Stimulated activated CD8-positive, alpha-beta memory T cell treated with anti-CD3 and anti-CD28 coated beads, Interleukin-7, amount 100 ng/mL, for 48 hours (primary cell): Measurements from ENCODE around the gene SRP72.
A peak's percentile ranks its signal among the peaks of the same experiment; 100 is the strongest.
"Not testable (repeated sequence)": the region's sequence is repeated elsewhere in the genome, so short reads cannot be mapped to it uniquely, and the experiment has no call there.

Source experiments
- DNase-seq, 2 donors: peaks; one replicate each; pipeline ENCODE4 v3.0.0-alpha.2; 2020; ENCODE audit warnings: low read depth in 1 of 2; ENCODE audit errors: extremely low read depth in 1 of 2

Gene SRP72

GRCh38 chr4:56464581-56464980 lies 2.8 kb upstream of the SRP72 start:
- no peak for DNase-seq

DNA sequence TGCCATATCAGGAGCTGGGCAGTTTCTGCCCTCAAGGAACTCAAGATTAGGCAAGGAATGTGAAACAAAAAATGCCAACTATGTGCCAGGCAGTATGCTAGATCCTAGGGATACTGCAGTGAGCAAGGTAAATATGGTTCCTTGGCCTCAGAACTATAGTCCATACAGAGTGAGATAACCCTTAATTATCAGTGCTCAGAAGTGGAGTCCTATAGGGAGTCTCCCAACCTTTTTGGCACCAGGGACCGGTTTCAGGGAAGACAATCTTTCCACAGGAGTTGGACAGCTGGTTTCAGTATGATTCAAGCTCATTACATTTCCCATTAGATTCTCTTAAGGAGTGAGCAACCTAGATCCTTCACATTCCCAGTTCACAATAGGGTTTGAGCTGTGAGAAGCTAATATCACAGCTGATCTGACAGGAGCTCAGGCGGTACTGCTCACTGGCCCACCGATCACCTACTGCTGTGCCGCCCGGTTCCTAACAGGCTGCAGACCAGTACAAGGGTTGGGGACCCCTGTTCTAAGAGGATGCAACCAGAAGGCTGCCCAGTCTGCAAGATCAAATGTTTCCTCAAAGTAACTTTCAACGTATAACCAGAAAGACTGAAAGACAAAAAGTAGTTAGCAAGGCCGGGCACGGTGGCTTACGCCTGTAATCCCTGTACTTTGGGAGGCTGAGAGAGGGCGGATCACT lies 1.7 kb upstream of the SRP72 start:
- no peak for DNase-seq

DNA sequence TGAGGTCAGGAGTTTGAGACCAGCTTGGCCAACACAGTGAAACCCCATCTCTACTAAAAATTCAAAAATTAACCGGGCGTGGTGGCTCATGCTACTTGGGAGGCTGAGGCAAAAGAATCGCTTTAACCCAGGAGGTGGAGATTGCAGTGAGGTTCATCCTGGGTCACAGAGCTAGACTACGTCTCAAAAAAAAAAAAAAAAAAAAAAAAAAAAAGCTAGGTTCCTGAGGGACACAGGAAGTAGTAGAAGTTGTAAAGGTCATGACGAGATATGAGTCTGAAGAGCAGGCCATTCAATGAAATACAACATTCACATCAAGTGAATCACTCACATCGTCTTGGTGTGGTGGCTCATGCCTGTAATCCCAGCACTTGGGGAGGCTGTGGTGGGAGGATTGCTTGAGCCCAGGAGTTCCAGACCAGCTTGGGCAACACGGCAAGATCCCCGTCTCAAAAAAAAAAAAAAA lies 1.1 kb upstream of the SRP72 start:
- DNase-seq = not testable (repeated sequence)

DNA sequence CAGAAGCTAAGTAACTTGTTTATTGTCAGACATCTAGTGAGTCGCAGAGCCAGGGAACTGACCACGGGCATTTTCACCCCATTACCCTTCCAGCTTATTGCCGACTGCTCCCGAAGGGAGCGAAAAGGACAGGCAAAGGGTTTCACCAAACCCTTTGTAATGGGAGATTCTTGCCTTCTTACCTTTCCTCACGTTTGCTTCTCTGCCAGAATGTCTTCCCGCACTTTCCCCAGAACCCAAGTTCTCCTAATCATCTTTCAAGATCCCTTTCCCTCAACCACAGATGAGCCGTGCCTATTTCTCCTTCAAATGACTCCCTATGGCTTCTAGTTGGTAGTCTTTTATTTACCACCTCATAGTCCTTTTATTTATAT lies 520 bp upstream of the SRP72 start:
- no peak for DNase-seq

DNA sequence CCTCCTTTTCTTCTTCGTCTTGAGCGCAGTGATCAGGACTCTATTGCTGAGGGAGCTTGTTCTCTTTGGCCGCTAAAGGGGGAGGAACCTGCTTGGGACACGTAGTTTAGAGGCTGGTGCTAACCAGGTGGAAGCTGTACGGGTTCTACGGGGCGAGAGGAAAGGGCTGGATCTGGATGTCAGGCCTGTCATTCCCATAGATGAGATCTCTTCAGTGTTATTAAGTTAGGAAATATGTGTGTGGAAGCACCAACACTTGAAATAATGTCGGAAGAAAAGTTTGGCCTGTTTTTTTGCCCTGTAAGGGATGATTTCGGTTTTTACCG lies 643 bp downstream of the SRP72 start:
- DNase-seq = peak in 1 of 2 donors; percentile 30

GRCh38 chr4:56469489-56470210 lies 2.2 kb downstream of the SRP72 start:
- no peak for DNase-seq

DNA sequence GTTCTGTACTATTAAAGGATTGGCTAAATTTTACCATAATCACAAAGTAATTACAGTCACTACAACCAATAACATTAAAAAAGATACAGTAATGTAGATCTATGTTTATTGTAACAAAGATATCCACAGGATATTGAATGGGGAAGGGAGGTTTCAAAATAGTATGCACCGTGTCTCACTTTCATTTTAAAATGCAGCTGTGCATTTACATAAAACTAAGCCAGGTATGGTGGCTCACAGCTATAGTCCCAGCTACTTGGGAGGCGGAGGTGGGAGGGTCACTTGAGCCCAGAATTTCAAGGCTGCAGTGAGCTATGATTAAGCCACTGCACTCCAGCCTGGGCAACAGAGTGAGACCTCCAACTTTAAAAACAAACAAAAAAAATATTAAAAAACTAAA lies 8.5 kb downstream of the SRP72 start:
- no peak for DNase-seq

GRCh38 chr4:56477192-56477702 lies 9.8 kb downstream of the SRP72 start:
- no peak for DNase-seq

GRCh38 chr4:56480691-56481090 lies 13.3 kb downstream of the SRP72 start:
- no peak for DNase-seq

DNA sequence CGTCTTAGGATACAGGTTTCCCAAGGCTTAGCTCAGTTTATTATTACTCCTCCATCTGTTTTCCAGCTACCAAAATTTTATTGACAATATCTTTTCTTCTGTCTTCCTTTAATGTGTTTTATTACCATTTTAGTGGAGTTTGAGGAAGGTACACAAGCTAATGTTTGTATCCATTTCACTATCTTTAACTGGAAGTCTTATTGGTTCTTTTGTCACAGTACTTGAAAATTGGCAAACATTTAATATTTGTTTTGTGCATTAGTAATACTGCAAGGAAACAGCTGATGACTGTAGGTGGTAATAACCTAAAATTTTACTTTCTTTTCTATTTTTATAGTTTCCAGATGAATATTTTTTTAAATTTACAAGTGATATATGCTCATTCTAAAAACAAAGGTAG lies 28.8 kb downstream of the SRP72 start:
- DNase-seq = no peak

DNA sequence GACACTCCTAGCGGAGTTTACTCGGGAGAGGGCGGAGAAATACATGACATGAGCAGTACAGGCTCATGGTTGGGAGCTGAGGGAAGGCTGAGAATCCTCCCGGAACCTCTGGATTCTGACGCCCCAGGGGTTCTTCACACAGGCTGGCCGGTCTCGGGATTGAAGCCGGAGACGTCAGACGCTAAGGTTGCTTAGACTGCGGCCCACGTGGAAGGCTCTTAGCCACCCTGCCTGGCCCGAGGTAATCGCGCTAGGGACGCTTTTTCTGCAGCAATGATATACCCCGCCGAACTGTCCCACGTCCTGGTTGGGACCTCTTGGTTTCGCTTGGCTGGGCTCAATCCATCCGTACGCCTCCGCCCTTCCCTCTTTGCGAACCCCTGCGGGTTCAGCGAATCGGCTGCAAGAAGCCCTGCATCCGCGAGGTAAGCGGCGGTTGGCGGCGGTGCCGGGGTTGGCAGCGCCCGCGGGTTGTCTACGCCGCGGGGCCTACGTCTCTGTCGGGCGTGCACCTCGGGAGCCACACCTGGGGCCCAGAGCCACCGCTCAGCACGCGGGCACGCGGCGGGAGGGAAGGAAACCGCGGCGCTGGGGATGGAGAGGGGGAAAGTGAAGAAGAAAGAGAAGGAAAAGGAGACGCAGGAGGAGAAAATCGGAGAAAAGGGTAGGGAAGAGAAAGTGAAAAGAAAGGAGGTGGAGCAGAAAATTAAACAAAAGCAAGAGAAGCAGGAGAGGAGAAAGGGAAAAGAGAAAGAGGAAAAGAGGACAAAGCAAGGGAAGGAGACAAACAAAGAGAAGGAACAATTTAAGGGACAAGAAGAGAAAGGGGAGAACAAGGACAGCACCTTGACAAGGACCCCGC lies 38.1 kb downstream of the SRP72 start, which contains the start of gene ARL9:
Gene ARL9 (plus strand): TSS at position 523 of the 862 bp plus-strand sequence. CDS start 72 bp downstream, at position 595.
- DNase-seq = peak; percentile 29 to 31

GRCh38 chr4:56511098-56511497 lies 43.7 kb downstream of the SRP72 start:
- DNase-seq = no peak

GRCh38 chr4:56512166-56512565 lies 44.7 kb downstream of the SRP72 start:
- no peak for DNase-seq

- no peak for DNase-seq
Measured at GRCh38 chr4:56513517-56513916, 46.1 kb downstream of the SRP72 start.

- DNase-seq = peak; percentile 59 to 80
Measured at GRCh38 chr4:56530269-56531148, 63.1 kb downstream of the SRP72 start.

GRCh38 chr4:56531149-56531770 lies 63.8 kb downstream of the SRP72 start:
- DNase-seq = no peak

- DNase-seq = no peak
Measured at GRCh38 chr4:56531823-56532222, 64.4 kb downstream of the SRP72 start.

- no peak for DNase-seq
Measured at GRCh38 chr4:56532239-56532638, 64.8 kb downstream of the SRP72 start.

DNA sequence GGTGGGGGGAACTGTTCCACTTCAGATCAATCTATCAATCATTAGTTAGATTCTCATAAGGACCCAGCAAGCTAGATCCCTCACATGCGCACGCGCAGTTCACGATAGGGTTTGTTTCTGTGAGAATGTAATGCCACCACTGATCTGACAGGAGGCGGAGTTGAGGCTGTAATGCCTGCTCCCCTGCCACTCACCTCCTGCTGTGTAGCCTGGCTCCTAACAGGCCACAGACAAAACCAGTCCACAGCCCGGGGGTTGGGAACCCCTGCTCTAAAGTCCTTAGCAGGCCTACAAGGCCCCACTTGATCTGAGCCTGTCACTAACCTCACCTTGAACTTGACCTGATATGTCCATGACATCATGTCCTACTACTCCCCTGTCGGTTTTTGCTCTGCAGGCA lies 68.5 kb downstream of the SRP72 start:
- no peak for DNase-seq

DNA sequence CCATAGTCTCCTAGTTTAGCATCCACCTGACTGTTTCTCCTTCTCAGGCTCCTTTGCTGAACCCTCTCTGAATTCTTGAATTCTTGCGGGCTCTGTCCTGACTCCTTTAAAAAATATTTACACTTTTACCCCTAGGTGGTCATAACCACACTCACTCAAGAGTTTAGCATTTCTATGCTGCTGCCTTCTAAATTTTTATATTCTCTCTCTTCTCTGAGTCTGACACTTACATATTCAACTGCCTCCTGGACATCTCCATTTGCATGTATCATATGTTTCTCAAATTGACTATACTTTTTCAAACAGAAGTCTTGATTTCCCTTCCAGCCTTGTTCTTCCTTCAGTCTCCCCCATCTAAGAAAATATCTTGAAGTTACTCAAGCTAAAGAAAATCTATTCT lies 69.7 kb downstream of the SRP72 start:
- DNase-seq = no peak
